ENCODE data around the gene LPO.

DNA sequence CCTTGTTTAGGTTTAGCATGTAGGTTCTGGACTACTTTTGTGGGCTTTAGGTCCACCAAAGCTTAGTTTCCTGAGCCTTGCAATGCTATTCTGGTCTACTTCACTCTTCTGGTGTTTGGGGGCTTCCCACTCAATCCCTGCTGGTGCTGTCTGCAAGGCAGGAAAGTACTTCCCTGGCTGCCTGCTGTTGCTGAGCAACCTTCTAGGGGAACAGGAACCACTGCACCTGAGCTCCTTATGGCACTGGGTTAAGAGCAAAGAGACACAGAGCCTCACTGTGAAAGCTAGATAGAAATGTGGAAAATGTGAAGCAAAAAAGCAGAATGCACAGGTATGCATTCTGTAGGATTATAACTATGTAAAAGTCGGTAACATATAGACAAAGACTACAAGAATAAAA, 25.4 kb downstream of the LPO start:
- TF ChIP-seq, protein P1, sequence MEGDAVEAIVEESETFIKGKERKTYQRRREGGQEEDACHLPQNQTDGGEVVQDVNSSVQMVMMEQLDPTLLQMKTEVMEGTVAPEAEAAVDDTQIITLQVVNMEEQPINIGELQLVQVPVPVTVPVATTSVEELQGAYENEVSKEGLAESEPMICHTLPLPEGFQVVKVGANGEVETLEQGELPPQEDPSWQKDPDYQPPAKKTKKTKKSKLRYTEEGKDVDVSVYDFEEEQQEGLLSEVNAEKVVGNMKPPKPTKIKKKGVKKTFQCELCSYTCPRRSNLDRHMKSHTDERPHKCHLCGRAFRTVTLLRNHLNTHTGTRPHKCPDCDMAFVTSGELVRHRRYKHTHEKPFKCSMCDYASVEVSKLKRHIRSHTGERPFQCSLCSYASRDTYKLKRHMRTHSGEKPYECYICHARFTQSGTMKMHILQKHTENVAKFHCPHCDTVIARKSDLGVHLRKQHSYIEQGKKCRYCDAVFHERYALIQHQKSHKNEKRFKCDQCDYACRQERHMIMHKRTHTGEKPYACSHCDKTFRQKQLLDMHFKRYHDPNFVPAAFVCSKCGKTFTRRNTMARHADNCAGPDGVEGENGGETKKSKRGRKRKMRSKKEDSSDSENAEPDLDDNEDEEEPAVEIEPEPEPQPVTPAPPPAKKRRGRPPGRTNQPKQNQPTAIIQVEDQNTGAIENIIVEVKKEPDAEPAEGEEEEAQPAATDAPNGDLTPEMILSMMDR (conservative IDR thresholded peaks at IDR 0.05): no peak
- TF ChIP-seq ZFX (IDR thresholded peaks at IDR 0.05): no peak

Data from C4-2B (cell line).